H9 (cell line): ENCODE results near the gene ARMS2. TPM values are rescaled to one million over a fixed set of nuclear protein-coding genes. Genes with fewer than 3 reads are reported as not detected.

Experiments used
- DNase-seq: peaks from one replicate; pipeline ENCODE4 v3.0.0-alpha.2; 2017
- H2AFZ ChIP-seq: one replicate; pipeline ENCODE4 v1.6.1; 2013; ENCODE audit warnings: mild to moderate bottlenecking, low read length, control low read depth, moderate library complexity
- H2AK5ac ChIP-seq: 2 replicates; pipeline ENCODE4 v1.6.1; 2013; ENCODE audit warnings: low read length, control low read depth, mixed read lengths; ENCODE audit not compliant: insufficient read length
- H2BK120ac ChIP-seq: one replicate; pipeline ENCODE4 v1.6.1; 2013; ENCODE audit warnings: low read depth, mild to moderate bottlenecking, low read length, control low read depth, inconsistent platforms; ENCODE audit not compliant: poor library complexity, severe bottlenecking
- H2BK12ac ChIP-seq: 2 replicates; pipeline ENCODE4 v1.6.1; 2013; ENCODE audit warnings: low read length, control low read depth, mixed read lengths, low read depth; ENCODE audit not compliant: insufficient read length
- H2BK15ac ChIP-seq: 2 replicates; pipeline ENCODE4 v1.6.1; 2013; ENCODE audit warnings: low read depth, low read length, control low read depth
- H2BK20ac ChIP-seq: one replicate; pipeline ENCODE4 v1.6.1; 2013; ENCODE audit warnings: low read depth, mild to moderate bottlenecking, low read length, control low read depth, inconsistent platforms; ENCODE audit not compliant: poor library complexity, severe bottlenecking
- H2BK5ac ChIP-seq: 2 replicates; pipeline ENCODE4 v1.6.1; 2013; ENCODE audit warnings: low read length, control low read depth, mixed read lengths; ENCODE audit not compliant: insufficient read length
- H3K14ac ChIP-seq: 2 replicates; pipeline ENCODE4 v1.6.1; 2013; ENCODE audit warnings: low read length, control low read depth; ENCODE audit not compliant: insufficient read depth
- H3K18ac ChIP-seq: 2 replicates; pipeline ENCODE4 v1.6.1; 2013; ENCODE audit warnings: low read depth, mild to moderate bottlenecking, mixed read lengths, low read length, control low read depth; ENCODE audit not compliant: insufficient read length
- H3K23ac ChIP-seq: 2 replicates; pipeline ENCODE4 v1.6.1; 2013; ENCODE audit warnings: low read length, control low read depth, mixed read lengths, low read depth; ENCODE audit not compliant: insufficient read length
- H3K23me2 ChIP-seq: 2 replicates; pipeline ENCODE4 v1.6.1; 2013; ENCODE audit warnings: low read depth, mild to moderate bottlenecking, mixed read lengths, low read length, control low read depth; ENCODE audit not compliant: insufficient read length, poor library complexity, severe bottlenecking
- H3K27ac ChIP-seq: 2 replicates; pipeline ENCODE4 v1.5.1; 2013; ENCODE audit warnings: low read length, control low read depth, mixed read lengths, low read depth; ENCODE audit not compliant: insufficient read length
- H3K27me3 ChIP-seq: 2 replicates; pipeline ENCODE4 v1.6.1; 2013; ENCODE audit warnings: low read length, control low read depth, inconsistent platforms; ENCODE audit not compliant: insufficient read depth
- H3K4ac ChIP-seq: 2 replicates; pipeline ENCODE4 v1.6.1; 2013; ENCODE audit warnings: low read depth, mild to moderate bottlenecking, control low read depth, inconsistent platforms, low read length, moderate library complexity
- H3K4me1 ChIP-seq: 2 replicates; pipeline ENCODE4 v1.6.1; 2013; ENCODE audit warnings: low read length, control low read depth, inconsistent platforms; ENCODE audit not compliant: insufficient read depth
- H3K4me2 ChIP-seq: 2 replicates; pipeline ENCODE4 v1.6.1; 2013; ENCODE audit warnings: low read length, control low read depth, mixed read lengths; ENCODE audit not compliant: insufficient read length, insufficient read depth
- H3K56ac ChIP-seq: 2 replicates; pipeline ENCODE4 v1.6.1; 2013; ENCODE audit warnings: low read depth, mild to moderate bottlenecking, mixed read lengths, low read length, control low read depth; ENCODE audit not compliant: insufficient read length
- H3K79me1 ChIP-seq: 2 replicates; pipeline ENCODE4 v1.6.1; 2013; ENCODE audit warnings: low read depth, mild to moderate bottlenecking, moderate library complexity, low read length, control low read depth, inconsistent platforms; ENCODE audit not compliant: insufficient read depth, poor library complexity, severe bottlenecking
- H3K79me2 ChIP-seq: 2 replicates; pipeline ENCODE4 v1.6.1; 2013; ENCODE audit warnings: low read length, control low read depth, inconsistent platforms; ENCODE audit not compliant: insufficient read depth
- H3K9ac ChIP-seq: 2 replicates; pipeline ENCODE4 v1.6.1; 2013; ENCODE audit warnings: low read length, control low read depth, mixed read lengths; ENCODE audit not compliant: insufficient read length; ENCODE audit errors: extremely low read depth
- H3K9me3 ChIP-seq: one replicate; pipeline ENCODE4 v1.6.1; 2013; ENCODE audit warnings: low read depth, low read length, inconsistent platforms; ENCODE audit not compliant: control insufficient read depth
- H3T11ph ChIP-seq: one replicate; pipeline ENCODE4 v1.6.1; 2013; ENCODE audit warnings: mild to moderate bottlenecking, low read length, control low read depth, inconsistent platforms
- H4K20me1 ChIP-seq: one replicate; pipeline ENCODE4 v1.6.1; 2013; ENCODE audit not compliant: control insufficient read depth, insufficient read length, insufficient read depth
- H4K5ac ChIP-seq: 2 replicates; pipeline ENCODE4 v1.6.1; 2013; ENCODE audit warnings: low read depth, mild to moderate bottlenecking, mixed read lengths, low read length, control low read depth; ENCODE audit not compliant: insufficient read length
- H4K8ac ChIP-seq: replicated peaks from 2 replicates; pipeline ENCODE4 v1.6.1; 2013; ENCODE audit warnings: low read length, control low read depth, mixed read lengths, low read depth; ENCODE audit not compliant: insufficient read length
- H4K91ac ChIP-seq: 2 replicates; pipeline ENCODE4 v1.6.1; 2013; ENCODE audit warnings: low read depth, mild to moderate bottlenecking, moderate library complexity, mixed read lengths, low read length, control low read depth; ENCODE audit not compliant: insufficient read length
- H3K27ac Mint-ChIP-seq, 3 experiments: 2 replicates in 2 of 3; 3 replicates in 1 of 3; pipeline ENCODE4 v1.8.0; 2020 to 2021; ENCODE audit warnings: mixed read lengths in 3 of 3, mild to moderate bottlenecking in 1 of 3, moderate library complexity in 1 of 3
- H3K27me3 Mint-ChIP-seq: 2 replicates; pipeline ENCODE4 v1.8.0; 2021; ENCODE audit warnings: low read depth, mild to moderate bottlenecking, moderate library complexity, mixed read lengths
- H3K36me3 Mint-ChIP-seq, 3 experiments: 2 replicates in 2 of 3; 3 replicates in 1 of 3; pipeline ENCODE4 v1.8.0; 2020 to 2021; ENCODE audit warnings: low read depth in 3 of 3, mixed read lengths in 3 of 3; ENCODE audit not compliant: insufficient read depth in 1 of 3
- H3K4me1 Mint-ChIP-seq, 2 experiments: 2 replicates each; pipeline ENCODE4 v1.8.0; 2020; ENCODE audit warnings: mixed read lengths in 2 of 2
- H3K4me3 Mint-ChIP-seq, 2 experiments: 2 replicates in 1 of 2; 3 replicates in 1 of 2; pipeline ENCODE4 v1.8.0; 2020 to 2021; ENCODE audit warnings: mild to moderate bottlenecking in 2 of 2, mixed read lengths in 2 of 2, moderate library complexity in 1 of 2
- H3K9me3 Mint-ChIP-seq, 2 experiments: 2 replicates in 1 of 2; 3 replicates in 1 of 2; pipeline ENCODE4 v1.8.0; 2020; ENCODE audit warnings: mild to moderate bottlenecking in 2 of 2, mixed read lengths in 2 of 2, moderate library complexity in 1 of 2
- CTCF ChIP-seq: fragments of 200-600 bp; sonication (generic); conservative IDR thresholded peaks from 3 replicates; pipeline ENCODE4 v1.8.0; 2021; ENCODE audit warnings: antibody characterized with exemption, mild to moderate bottlenecking
- WGBS: extraction: QIAGEN DNeasy Blood & Tissue Kit; methylation state at CpG from one replicate; pipeline ENCODE4 v1.1.7; 2013; ENCODE audit warnings: missing lambda C conversion rate, low lambda C conversion rate, mixed read lengths; ENCODE audit not compliant: insufficient read length; ENCODE audit errors: extremely low coverage; 5-methylcytosine and 5-hydroxymethylcytosine counted together
- total RNA-seq: library from RNA; stranded (reverse); gene quantifications from 2 replicates; pipeline ENCODE4 v1.2.1, GENCODE V29; 2021

ARMS2 gene
- total RNA-seq, 1 experiment from 2014 or later, result not detected

- H2AK5ac ChIP-seq, result no peak overlapping the region
- no peak overlapping the region for H3K18ac ChIP-seq
- no peak for DNase-seq
- H4K8ac ChIP-seq, result no peak overlapping the region
- H2BK5ac ChIP-seq, result no peak overlapping the region
- no peak overlapping the region for H3K4ac ChIP-seq
- no peak overlapping the region for H2BK20ac ChIP-seq
- H3K4me1 ChIP-seq, result no peaks in the 10 kb centered on the region
- WGBS, result no CpG with 5 or more reads among the region's 6 CpGs
- H3T11ph ChIP-seq, result no peak overlapping the region
- H2BK15ac ChIP-seq, result no peak overlapping the region
- Mint-ChIP-seq H3K27me3 (peaks cover 2% of the 10 kb centered on the region; the same call in 1 of the 2 replicates), H3K36me3 (peaks cover 0 to 1% (median 0%) of the 10 kb centered on the region in 3 experiments; a peak in 1 of 7 replicates), H3K4me1 (0 out of 4 replicates have a peak, but pooled peaks cover 0 to 8% of the 10 kb centered on the region in 2 experiments), H3K27ac (no peak overlapping the region; a peak in 1 of 7 replicates), H3K9me3 (no peaks in the 10 kb centered on the region), H3K4me3 (no peak overlapping the region)
- H4K5ac ChIP-seq, result no peak overlapping the region
- H3K14ac ChIP-seq, result no peak overlapping the region; the same call in 1 of the 2 replicates
- no peak overlapping the region for H3K56ac ChIP-seq
- H3K9ac ChIP-seq, result no peak overlapping the region
- no peak for TF ChIP-seq CTCF
- H3K27ac ChIP-seq, result no peak overlapping the region
- H3K27me3 ChIP-seq, result no peaks in the 10 kb centered on the region
- no peak overlapping the region for H2AFZ ChIP-seq
- no peaks in the 10 kb centered on the region for H3K79me2 ChIP-seq
- H4K91ac ChIP-seq, result no peak overlapping the region
- no peaks in the 10 kb centered on the region for H3K23me2 ChIP-seq
- H3K4me2 ChIP-seq, result no peak overlapping the region
- H3K79me1 ChIP-seq, result no peaks in the 10 kb centered on the region
- H2BK12ac ChIP-seq, result no peak overlapping the region
- H3K9me3 ChIP-seq, result no peaks in the 10 kb centered on the region
- H4K20me1 ChIP-seq, result no peaks in the 10 kb centered on the region
- H2BK120ac ChIP-seq, result no peak overlapping the region
- no peak overlapping the region for H3K23ac ChIP-seq
These were observed 50.1 kb downstream of the ARMS2 start for GRCh38 chr10:122504610-122504950.
